IgD-negative memory B cell (primary cell): ENCODE measurements around the gene SLC4A11. TPM values are rescaled to one million over a fixed set of nuclear protein-coding genes. Genes with fewer than 3 reads are reported as not detected.
"Not testable (repeated sequence)": the region's sequence is repeated elsewhere in the genome, so short reads cannot be mapped to it uniquely, and the experiment has no call there.

Experiments
- H3K27ac Mint-ChIP-seq, 3 donors: one replicate each; pipeline ENCODE4 v1.8.0; 2020 to 2022; ENCODE audit warnings: mild to moderate bottlenecking in 3 of 3, mixed read lengths in 3 of 3, moderate library complexity in 1 of 3
- H3K27me3 Mint-ChIP-seq: one replicate; pipeline ENCODE4 v1.8.0; 2021; ENCODE audit warnings: mixed read lengths
- H3K36me3 Mint-ChIP-seq: one replicate; pipeline ENCODE4 v1.8.0; 2020; ENCODE audit warnings: mild to moderate bottlenecking, mixed read lengths
- H3K4me1 Mint-ChIP-seq, 3 donors: one replicate each; pipeline ENCODE4 v1.8.0; 2020 to 2022; ENCODE audit warnings: mixed read lengths in 3 of 3, mild to moderate bottlenecking in 1 of 3
- H3K4me3 Mint-ChIP-seq, 4 donors: one replicate each; pipeline ENCODE4 v1.8.0; 2020 to 2022; ENCODE audit warnings: mild to moderate bottlenecking in 4 of 4, mixed read lengths in 4 of 4, moderate library complexity in 3 of 4
- H3K9me3 Mint-ChIP-seq, 3 donors: one replicate each; pipeline ENCODE4 v1.8.0; 2020 to 2021; ENCODE audit warnings: mixed read lengths in 3 of 3, mild to moderate bottlenecking in 1 of 3
- polyA plus RNA-seq: library from polyadenylated mRNA; unstranded; fragments of 300-500 nt; fragmentation: Illumina TruSeq; gene quantifications from one replicate; pipeline ENCODE4 v1.2.3, GENCODE V29; 2021

SLC4A11 gene
- polyA plus RNA-seq, 1 donor from 2014 or later = not detected

GRCh38 chr20:3226864-3227263, 12.1 kb downstream of the SLC4A11 start:
- Mint-ChIP-seq H3K9me3 (no peaks in the 10 kb centered on the region), H3K4me3 (no peak overlapping the region), H3K27ac (peak overlapping the region in 1 of 3 donors; percentile 94)

GRCh38 chr20:3226093-3226492, 12.9 kb downstream of the SLC4A11 start:
- Mint-ChIP-seq H3K4me1 (peaks cover 9 to 19% (median 16%) of the 10 kb centered on the region in 3 donors), H3K27ac (no peak overlapping the region), H3K4me3 (peak overlapping the region in 1 of 4 donors; percentile 38), H3K27me3 (no peaks in the 10 kb centered on the region), H3K9me3 (no peaks in the 10 kb centered on the region), H3K36me3 (no peaks in the 10 kb centered on the region)

More at GRCh38 chr20:3226864-3227263, 12.1 kb downstream of the SLC4A11 start:
- no peaks in the 10 kb centered on the region for H3K27me3 Mint-ChIP-seq
- H3K4me1 Mint-ChIP-seq = peaks cover 9 to 19% (median 14%) of the 10 kb centered on the region in 3 donors
- no peaks in the 10 kb centered on the region for H3K36me3 Mint-ChIP-seq

- H3K27me3 Mint-ChIP-seq = no peaks in the 10 kb centered on the region
- peaks cover 9 to 19% (median 16%) of the 10 kb centered on the region in 3 donors for H3K4me1 Mint-ChIP-seq
- H3K36me3 Mint-ChIP-seq = no peaks in the 10 kb centered on the region
- H3K27ac Mint-ChIP-seq = peak overlapping the region in 1 of 3 donors; percentile 23
- peak overlapping the region in 1 of 4 donors; percentile 76 for H3K4me3 Mint-ChIP-seq
- H3K9me3 Mint-ChIP-seq = no peaks in the 10 kb centered on the region
These were observed 14.1 kb downstream of the SLC4A11 start for GRCh38 chr20:3224681-3225421.

- Mint-ChIP-seq H3K9me3 (no peaks in the 10 kb centered on the region), H3K36me3 (no peaks in the 10 kb centered on the region), H3K4me1 (peaks cover 9 to 19% (median 16%) of the 10 kb centered on the region in 3 donors), H3K4me3 (peak overlapping the region in 1 of 4 donors; percentile 9), H3K27ac (no peak overlapping the region), H3K27me3 (no peaks in the 10 kb centered on the region)
These were observed 14.9 kb downstream of the SLC4A11 start for GRCh38 chr20:3223994-3224680.

- Mint-ChIP-seq H3K4me3 (peak overlapping the region in 3 of 4 donors; percentile 52 to 82 (median 69)), H3K27ac (peak overlapping the region in 2 of 3 donors; percentile 49 to 90), H3K4me1 (peaks cover 9 to 19% (median 17%) of the 10 kb centered on the region in 3 donors), H3K36me3 (no peaks in the 10 kb centered on the region), H3K9me3 (no peaks in the 10 kb centered on the region), H3K27me3 (no peaks in the 10 kb centered on the region)
These were observed 15.4 kb downstream of the SLC4A11 start for GRCh38 chr20:3223651-3223993.

- H3K4me3 Mint-ChIP-seq = peak overlapping the region; percentile 52 to 83 (median 76)
- H3K9me3 Mint-ChIP-seq = no peaks in the 10 kb centered on the region
- no peaks in the 10 kb centered on the region for H3K27me3 Mint-ChIP-seq
- peaks cover 9 to 19% (median 18%) of the 10 kb centered on the region in 3 donors for H3K4me1 Mint-ChIP-seq
- no peaks in the 10 kb centered on the region for H3K36me3 Mint-ChIP-seq
- peak overlapping the region; percentile 49 to 90 (median 53) for H3K27ac Mint-ChIP-seq
These were observed 16.1 kb downstream of the SLC4A11 start for GRCh38 chr20:3222635-3223600.

- Mint-ChIP-seq H3K27ac (no peak overlapping the region), H3K9me3 (no peaks in the 10 kb centered on the region), H3K36me3 (no peaks in the 10 kb centered on the region), H3K27me3 (no peaks in the 10 kb centered on the region), H3K4me1 (peaks cover 9 to 19% (median 18%) of the 10 kb centered on the region in 3 donors), H3K4me3 (no peak overlapping the region)
These were observed 17.4 kb downstream of the SLC4A11 start for GRCh38 chr20:3221398-3222226.

- H3K27ac Mint-ChIP-seq = no peak overlapping the region
- no peaks in the 10 kb centered on the region for H3K9me3 Mint-ChIP-seq
- no peaks in the 10 kb centered on the region for H3K36me3 Mint-ChIP-seq
- H3K27me3 Mint-ChIP-seq = no peaks in the 10 kb centered on the region
- H3K4me3 Mint-ChIP-seq = no peak overlapping the region
- H3K4me1 Mint-ChIP-seq = peaks cover 9 to 13% (median 11%) of the 10 kb centered on the region in 3 donors
These were observed 20.5 kb downstream of the SLC4A11 start for GRCh38 chr20:3218307-3218988.

GRCh38 chr20:3215359-3215917, 23.6 kb downstream of the SLC4A11 start:
- H3K36me3 Mint-ChIP-seq = not testable (repeated sequence)

GRCh38 chr20:3213226-3213625, 25.8 kb downstream of the SLC4A11 start:
- Mint-ChIP-seq H3K9me3 (no peaks in the 10 kb centered on the region), H3K27me3 (no peaks in the 10 kb centered on the region), H3K36me3 (peaks cover 1% of the 10 kb centered on the region), H3K4me3 (peak overlapping the region in 1 of 4 donors; percentile 72), H3K27ac (no peak overlapping the region), H3K4me1 (peaks cover 10 to 13% (median 13%) of the 10 kb centered on the region in 3 donors)

More at GRCh38 chr20:3215359-3215917, 23.6 kb downstream of the SLC4A11 start:
- not testable (repeated sequence) for H3K27me3 Mint-ChIP-seq, H3K4me3 Mint-ChIP-seq, H3K27ac Mint-ChIP-seq, H3K4me1 Mint-ChIP-seq, H3K9me3 Mint-ChIP-seq

GRCh38 chr20:3210346-3210745, 28.6 kb downstream of the SLC4A11 start:
- peak overlapping the region in 1 of 3 donors; percentile 59 for H3K27ac Mint-ChIP-seq
- H3K27me3 Mint-ChIP-seq = no peaks in the 10 kb centered on the region
- H3K4me3 Mint-ChIP-seq = peak overlapping the region; percentile 88 to 99 (median 98)
- peaks cover 1% of the 10 kb centered on the region for H3K36me3 Mint-ChIP-seq
- no peaks in the 10 kb centered on the region for H3K9me3 Mint-ChIP-seq
- H3K4me1 Mint-ChIP-seq = peaks cover 10 to 13% (median 13%) of the 10 kb centered on the region in 3 donors

- Mint-ChIP-seq H3K27me3 (no peaks in the 10 kb centered on the region), H3K9me3 (no peaks in the 10 kb centered on the region), H3K27ac (peak overlapping the region in 2 of 3 donors; percentile 36 to 94), H3K36me3 (peaks cover 1% of the 10 kb centered on the region), H3K4me3 (peak overlapping the region; percentile 88 to 99 (median 98)), H3K4me1 (peaks cover 10 to 13% (median 13%) of the 10 kb centered on the region in 3 donors)
These were observed 29.1 kb downstream of the SLC4A11 start for GRCh38 chr20:3209946-3210317.

- peaks cover 3% of the 10 kb centered on the region for H3K36me3 Mint-ChIP-seq
- H3K4me3 Mint-ChIP-seq = peak within 1 kb of the TSS; percentile 88 to 99 (median 98)
- no peaks in the 10 kb centered on the region for H3K9me3 Mint-ChIP-seq
- H3K27ac Mint-ChIP-seq = peak within 1 kb of the TSS; percentile 36 to 97 (median 94)
- peaks cover 13 to 15% (median 15%) of the 10 kb centered on the region in 3 donors for H3K4me1 Mint-ChIP-seq
- H3K27me3 Mint-ChIP-seq = no peaks in the 10 kb centered on the region
These were observed 29.6 kb downstream of the SLC4A11 start, which contains the start of gene ITPA for GRCh38 chr20:3209257-3209945. ITPA (plus strand) TSS chr20:3209498; CDS start chr20:3209552, 54 bp downstream.
